Activated effector memory CD4-positive, alpha-beta T cell treated with anti-CD3 and anti-CD28 coated beads, Interleukin-2, amount 50 U/mL, for 16 hours (primary cell): ENCODE results near the gene IPO9.

Experiments used
- DNase-seq: peaks from one replicate; pipeline ENCODE4 v3.0.0-alpha.2; 2020

IPO9 gene

GRCh38 chr1:201828820-201829774 is at the start of gene IPO9:
IPO9 (plus strand) TSS chr1:201829157; CDS start chr1:201829210, 53 bp downstream.
- DNase-seq, result peak; percentile 98

DNA sequence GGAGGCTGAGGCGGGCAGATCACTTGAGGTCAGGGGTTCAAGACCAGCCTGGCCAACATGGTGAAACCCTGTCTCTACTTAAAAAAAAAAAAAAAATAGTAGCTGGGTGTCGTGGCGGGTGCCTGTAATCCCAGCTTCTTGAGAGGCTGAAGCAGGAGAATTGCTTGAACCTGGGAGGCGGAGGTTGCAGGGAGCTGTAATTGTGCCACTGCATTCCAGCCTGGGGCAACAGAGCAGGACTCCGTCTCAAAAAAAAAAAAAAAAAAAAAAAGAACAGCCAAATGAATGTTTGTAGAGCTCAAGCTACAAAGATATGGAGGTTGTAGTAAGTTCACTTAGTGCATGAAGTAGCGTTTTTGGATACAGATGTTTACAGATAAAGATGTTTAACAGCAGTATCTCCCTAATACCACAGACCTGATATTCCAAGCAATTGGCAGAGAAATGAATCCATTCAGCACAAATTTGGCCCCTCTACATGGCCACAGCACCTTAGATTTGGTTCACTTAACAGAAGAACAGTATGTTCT is 49.5 kb upstream of the IPO9 start:
- DNase-seq, result no peak

GRCh38 chr1:201780952-201781351 is 48.0 kb upstream of the IPO9 start:
- no peak for DNase-seq

DNA sequence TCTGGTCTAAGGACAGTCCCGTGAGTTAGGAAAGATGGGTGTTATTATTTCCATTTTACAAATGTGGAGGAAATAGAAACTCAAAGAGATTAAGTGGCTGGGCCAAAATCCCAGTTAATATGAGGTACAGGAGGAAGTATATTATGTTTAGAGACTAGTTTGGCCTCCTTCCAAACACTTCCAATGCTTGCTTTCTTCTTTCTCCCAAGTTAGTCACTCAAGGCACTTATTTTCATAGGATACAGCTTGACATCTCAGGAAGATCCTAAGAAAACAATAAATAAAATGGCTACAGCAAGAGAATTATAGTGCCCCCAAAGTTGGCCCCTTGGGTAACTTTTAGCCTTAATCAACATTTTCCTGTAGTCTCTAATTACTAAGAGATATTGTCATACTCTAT is 47.5 kb upstream of the IPO9 start:
- DNase-seq, result no peak

- no peak for DNase-seq
These were observed 46.6 kb upstream of the IPO9 start for GRCh38 chr1:201782353-201782752.

DNA sequence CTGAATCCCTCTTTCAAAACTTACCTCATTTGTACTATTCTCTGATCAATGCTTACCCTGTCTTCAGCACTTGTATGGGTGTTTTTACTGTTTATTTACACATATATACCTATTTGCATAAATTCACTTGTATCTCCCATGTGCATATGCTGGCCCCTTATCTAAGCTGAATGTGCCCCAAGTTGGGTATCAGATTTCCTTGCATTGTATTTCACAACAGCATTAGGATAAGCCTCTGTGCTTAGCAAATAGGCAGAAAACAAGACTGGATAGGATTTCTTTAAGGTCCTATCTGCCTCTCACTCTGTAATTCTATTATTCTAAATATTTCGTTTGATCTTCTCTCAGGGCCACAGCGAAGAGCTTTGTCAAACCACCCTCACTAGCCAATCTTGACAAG is 45.9 kb upstream of the IPO9 start:
- DNase-seq, result no peak

GRCh38 chr1:201783572-201783971 is 45.4 kb upstream of the IPO9 start:
- DNase-seq, result no peak

DNA sequence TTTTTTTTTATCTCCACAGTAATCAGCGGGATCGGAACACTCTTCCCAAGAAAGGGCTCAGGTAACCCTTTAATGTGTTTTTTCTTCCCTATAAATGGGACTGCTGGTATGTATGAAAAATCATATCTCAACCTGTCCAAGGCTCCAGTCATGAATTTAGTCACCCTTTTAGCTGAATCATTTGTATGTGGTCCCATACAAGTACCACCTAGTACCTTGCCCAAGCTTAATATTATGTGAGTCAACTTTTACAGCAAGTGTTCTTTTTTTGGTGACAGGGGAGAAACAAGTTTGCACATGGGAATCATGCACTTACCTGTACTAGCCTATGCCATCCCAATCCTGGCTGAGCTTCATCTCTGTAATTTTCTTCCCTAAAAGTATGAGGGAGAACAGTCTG is 43.7 kb upstream of the IPO9 start:
- DNase-seq, result no peak

DNA sequence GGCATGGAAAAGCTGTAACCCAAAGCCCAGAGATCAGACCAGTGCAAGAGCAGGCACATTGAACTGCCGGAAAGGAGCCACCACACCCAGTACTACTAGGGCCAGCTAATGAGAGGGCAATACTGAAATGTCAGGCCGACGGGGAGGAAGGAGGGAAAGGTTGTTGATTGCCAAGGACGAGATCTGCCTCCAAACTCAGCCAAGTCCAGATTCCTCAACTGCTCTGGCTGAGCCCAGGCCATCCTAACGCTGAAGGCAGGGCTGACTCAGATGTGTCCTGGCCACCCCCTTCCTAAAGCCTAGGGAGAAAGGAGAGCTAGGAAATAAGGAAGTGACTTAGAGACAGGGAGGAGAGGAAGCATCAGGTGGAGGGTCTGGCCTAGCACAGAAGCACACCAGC is 42.1 kb upstream of the IPO9 start:
- no peak for DNase-seq

DNA sequence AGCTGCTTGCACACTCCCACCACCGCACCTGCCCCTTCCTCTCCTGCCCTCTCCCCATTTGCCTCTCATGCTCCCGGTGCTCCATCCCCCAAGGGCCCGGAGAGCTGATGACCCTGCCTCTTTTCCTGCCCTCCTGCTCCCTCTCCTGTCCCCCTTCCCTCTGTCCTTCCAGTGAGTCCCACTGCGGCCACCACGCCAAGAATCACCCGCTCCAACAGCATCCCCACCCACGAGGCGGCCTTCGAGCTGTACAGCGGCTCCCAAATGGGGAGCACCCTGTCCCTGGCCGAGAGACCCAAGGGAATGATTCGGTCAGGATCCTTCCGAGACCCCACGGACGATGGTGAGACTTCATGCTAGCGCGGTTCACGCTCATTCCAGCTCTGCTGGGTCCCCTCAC is 40.7 kb upstream of the IPO9 start:
- no peak for DNase-seq

DNA sequence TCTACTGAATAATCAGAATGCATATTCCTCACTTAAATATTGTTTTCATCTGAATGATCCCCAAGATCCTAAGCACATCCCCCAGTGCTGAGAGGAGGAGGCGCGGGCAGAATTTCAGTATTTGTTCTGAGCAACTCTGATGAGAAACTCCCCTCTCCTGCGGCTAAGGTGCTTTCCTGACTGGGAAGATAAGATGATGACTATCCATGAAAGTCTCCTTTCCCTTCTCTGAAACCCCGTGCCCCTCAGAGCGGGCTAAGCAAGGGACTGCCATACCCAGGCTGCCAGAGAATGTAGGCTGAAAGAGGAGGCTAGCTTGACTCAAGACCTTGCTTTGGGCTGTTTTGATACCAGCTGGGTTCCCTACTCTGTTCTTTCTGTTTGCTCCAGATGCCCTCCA is 39.7 kb upstream of the IPO9 start:
- DNase-seq, result no peak

DNA sequence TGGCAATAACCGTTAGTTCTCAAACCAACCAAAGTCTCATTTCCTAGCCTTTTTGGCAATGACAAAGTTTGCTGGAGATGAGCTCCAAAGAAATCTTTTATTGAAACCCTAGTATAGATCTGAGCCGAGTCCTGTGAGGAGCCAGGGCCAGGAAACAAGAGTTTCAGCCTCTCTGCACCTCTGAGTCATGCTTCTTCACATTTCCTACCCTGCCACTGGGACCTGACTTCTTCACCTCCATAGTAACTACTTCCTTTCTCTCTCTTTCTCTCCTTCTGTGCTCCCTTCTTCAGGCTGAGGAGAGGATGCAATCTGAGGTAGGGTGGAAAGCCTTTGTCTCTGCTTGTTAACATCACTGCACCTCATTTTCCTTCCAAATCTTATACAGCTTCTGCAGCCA is 38.7 kb upstream of the IPO9 start:
- no peak for DNase-seq

GRCh38 chr1:201791051-201791778 is 37.7 kb upstream of the IPO9 start:
- DNase-seq, result no peak

DNA sequence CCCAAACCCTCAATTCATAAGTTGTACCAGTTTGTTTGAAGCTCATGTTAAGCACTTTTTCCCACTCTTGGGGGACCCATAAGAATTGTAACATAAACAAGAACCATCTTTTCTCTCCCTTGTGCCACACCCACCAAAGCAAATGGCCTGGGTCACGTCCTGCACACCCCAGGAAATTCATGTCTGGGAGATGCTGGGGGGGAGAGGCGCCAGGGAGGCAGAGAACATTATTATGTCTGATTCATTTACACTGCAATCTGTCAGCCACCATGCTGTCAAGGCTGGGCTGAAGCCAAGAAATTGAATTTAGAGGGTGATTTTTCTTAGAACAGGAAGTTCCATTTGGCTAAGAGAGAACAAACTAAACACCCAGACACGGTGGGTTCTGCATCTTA is 37.2 kb upstream of the IPO9 start:
- DNase-seq, result no peak

DNA sequence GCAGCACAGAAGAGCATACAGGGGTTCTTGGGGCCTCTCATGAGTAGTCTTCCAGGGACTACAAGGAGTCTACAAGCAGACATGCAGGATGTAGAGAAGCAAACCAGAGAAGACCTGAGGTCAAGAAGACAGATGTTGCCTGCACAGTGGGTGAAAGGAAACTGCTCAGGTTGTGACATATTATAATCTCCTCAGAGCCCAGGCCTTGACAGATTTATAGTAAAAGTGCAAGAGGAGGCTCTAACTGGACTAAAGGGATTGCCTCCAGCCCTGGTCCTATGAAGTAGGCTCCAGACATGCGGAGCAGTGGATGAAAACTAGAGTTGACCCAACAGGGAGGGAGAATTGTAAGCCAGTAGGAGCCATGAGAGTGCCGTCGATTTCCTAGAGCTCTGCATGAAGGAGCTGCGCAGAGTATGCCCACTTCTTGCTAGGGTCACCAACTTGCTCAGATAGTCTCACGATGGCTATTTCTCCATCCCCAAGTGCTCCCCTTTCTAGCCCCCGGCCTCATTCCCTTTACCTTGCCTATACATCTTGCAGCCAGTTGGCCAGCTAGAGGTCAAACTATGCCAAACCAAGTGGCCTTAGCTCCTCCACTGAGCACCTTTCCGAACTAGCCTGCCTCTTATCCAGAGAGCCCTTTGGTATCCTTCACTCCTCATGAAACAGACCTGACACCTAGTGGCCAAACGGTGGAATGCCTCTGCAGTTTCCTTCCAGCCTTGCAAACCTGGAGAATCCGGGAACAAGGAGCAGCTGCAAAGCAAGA is 36.2 kb upstream of the IPO9 start:
- peak; percentile 75 for DNase-seq

DNA sequence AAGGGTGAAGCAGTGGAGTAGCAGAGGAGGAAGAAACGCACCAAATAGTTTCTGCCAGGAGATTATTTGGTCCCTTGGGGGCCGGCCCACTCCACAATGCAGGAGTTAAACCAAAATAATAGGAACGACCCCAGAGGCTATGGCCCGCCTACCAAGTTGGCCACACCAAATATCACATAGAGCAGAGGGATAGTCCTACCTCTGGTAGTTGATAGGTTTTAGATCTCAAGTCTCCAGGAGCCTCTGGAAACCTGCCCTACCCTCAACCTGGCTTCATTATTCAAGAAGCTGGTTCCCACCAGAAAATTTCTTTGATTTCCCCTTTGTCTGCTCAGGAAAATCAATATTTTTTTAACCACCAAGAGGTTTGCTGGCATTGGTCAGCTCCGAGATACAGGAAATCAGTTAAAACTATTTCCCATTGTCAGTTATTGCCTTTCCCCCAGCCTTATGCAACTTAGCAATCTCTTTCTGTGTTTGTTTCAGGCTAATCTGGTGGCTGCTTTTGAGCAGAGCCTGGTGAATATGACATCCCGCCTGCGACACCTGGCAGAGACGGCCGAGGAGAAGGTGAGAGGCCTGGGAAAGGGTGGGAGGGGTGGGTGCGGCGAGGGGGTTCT is 35.5 kb upstream of the IPO9 start:
- no peak for DNase-seq

GRCh38 chr1:201795066-201795465 is 33.9 kb upstream of the IPO9 start:
- DNase-seq, result no peak

DNA sequence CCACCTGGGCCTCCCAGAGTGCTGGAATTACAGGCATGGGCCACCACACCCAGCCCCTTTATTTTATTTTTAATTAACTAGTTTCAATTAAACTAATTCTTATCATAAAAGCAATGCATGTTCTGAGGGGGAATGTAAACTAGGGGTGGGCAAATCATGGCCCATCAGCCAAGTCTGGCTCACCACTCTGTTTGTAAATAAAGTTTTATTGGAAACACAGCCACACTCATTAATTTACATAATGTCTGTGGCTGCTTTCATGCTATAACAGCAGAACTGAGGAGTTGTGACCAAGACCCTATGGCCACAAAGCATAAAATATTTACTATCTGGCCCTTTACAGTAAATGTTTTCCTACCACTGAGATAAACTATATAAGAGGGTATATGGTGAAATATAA is 28.7 kb upstream of the IPO9 start:
- DNase-seq, result no peak

GRCh38 chr1:201806801-201807200 is 22.2 kb upstream of the IPO9 start:
- no peak for DNase-seq

GRCh38 chr1:201807958-201808632 is 20.9 kb upstream of the IPO9 start:
- no peak for DNase-seq

GRCh38 chr1:201808633-201808990 is 20.3 kb upstream of the IPO9 start:
- no peak for DNase-seq

DNA sequence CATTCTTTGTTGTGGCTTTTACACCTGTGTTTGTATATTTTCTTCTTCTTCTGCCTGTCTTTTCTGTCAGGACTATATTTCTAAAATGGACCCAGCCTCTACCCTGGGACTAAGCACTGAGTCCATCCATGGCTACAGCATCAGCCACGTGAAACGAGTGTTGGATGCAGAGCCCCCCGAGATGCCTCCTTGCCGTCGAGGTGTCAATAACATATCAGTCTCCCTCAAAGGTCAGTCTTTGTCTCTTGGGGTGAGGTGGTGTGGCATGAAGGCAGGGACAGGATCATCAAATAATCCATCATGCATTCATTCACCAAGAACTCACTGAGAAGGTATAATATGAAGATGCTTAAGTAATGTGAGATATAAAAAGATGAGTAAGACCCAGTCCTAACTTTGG is 19.1 kb upstream of the IPO9 start:
- DNase-seq, result no peak
